ENCODE data around the gene TMCO6. TPM values are rescaled to one million over a fixed set of nuclear protein-coding genes. Genes with fewer than 3 reads are reported as not detected.
A peak's percentile ranks its signal among the peaks of the same experiment; 100 is the strongest.
"Not testable (repeated sequence)": the region's sequence is repeated elsewhere in the genome, so short reads cannot be mapped to it uniquely, and the experiment has no call there.

Gene TMCO6
- total RNA-seq, 2 experiments from 2014 or later = 39.2 to 43.7 TPM

- Mint-ChIP-seq H3K27ac (no peak overlapping the region), H3K27me3 (peaks cover 29% of the 10 kb centered on the region), H3K4me1 (peaks cover 16% of the 10 kb centered on the region), H3K36me3 (no peaks in the 10 kb centered on the region), H3K4me3 (no peak overlapping the region), H3K9me3 (peaks cover 2% of the 10 kb centered on the region)
- ATAC-seq (ENCODE audit: low read depth) (no peak), DNase-seq (no peak)
- POLR2A ChIA-PET = no interaction called here
Measured at GRCh38 chr5:140608722-140609121, 30.5 kb upstream of the TMCO6 start.

GRCh38 chr5:140609126-140609525 is 30.1 kb upstream of the TMCO6 start:
- Mint-ChIP-seq H3K27ac (no peak overlapping the region), H3K4me3 (no peak overlapping the region), H3K9me3 (peaks cover 2% of the 10 kb centered on the region), H3K4me1 (peaks cover 16% of the 10 kb centered on the region), H3K36me3 (no peaks in the 10 kb centered on the region), H3K27me3 (peaks cover 29% of the 10 kb centered on the region)
- no peak for DNase-seq
- ATAC-seq (ENCODE audit: low read depth) = no peak
- POLR2A ChIA-PET = no interaction called here

- H3K4me1 Mint-ChIP-seq = peaks cover 16% of the 10 kb centered on the region
- H3K9me3 Mint-ChIP-seq = peaks cover 2% of the 10 kb centered on the region
- peaks cover 23% of the 10 kb centered on the region for H3K27me3 Mint-ChIP-seq
- no peak for DNase-seq
- H3K36me3 Mint-ChIP-seq = no peaks in the 10 kb centered on the region
- no peak for ATAC-seq (ENCODE audit: low read depth)
- no peak overlapping the region for H3K27ac Mint-ChIP-seq
- POLR2A ChIA-PET = no interaction called here
- no peak overlapping the region for H3K4me3 Mint-ChIP-seq
Measured at GRCh38 chr5:140611020-140611521, 28.2 kb upstream of the TMCO6 start.

- Mint-ChIP-seq H3K27me3 (peaks cover 51% of the 10 kb centered on the region), H3K4me1 (no peaks in the 10 kb centered on the region), H3K4me3 (no peak overlapping the region), H3K9me3 (peaks cover 1% of the 10 kb centered on the region), H3K27ac (no peak overlapping the region), H3K36me3 (no peaks in the 10 kb centered on the region)
- POLR2A ChIA-PET = no interaction called here
- ATAC-seq (ENCODE audit: low read depth) = no peak
- DNase-seq = no peak
Measured at GRCh38 chr5:140622301-140622700, 16.9 kb upstream of the TMCO6 start.

- H3K4me3 Mint-ChIP-seq; DNase-seq; H3K27ac Mint-ChIP-seq; H3K36me3 Mint-ChIP-seq; H3K4me1 Mint-ChIP-seq; H3K9me3 Mint-ChIP-seq; POLR2A ChIA-PET; ATAC-seq (ENCODE audit: low read depth): not testable (repeated sequence)
- peaks cover 47% of the 10 kb centered on the region for H3K27me3 Mint-ChIP-seq
Measured at GRCh38 chr5:140623061-140623460, 16.2 kb upstream of the TMCO6 start.

- H3K4me3 Mint-ChIP-seq; DNase-seq; ATAC-seq (ENCODE audit: low read depth); H3K36me3 Mint-ChIP-seq; H3K27ac Mint-ChIP-seq; H3K9me3 Mint-ChIP-seq; POLR2A ChIA-PET; H3K4me1 Mint-ChIP-seq: not testable (repeated sequence)
- peaks cover 32% of the 10 kb centered on the region for H3K27me3 Mint-ChIP-seq
Measured at GRCh38 chr5:140624886-140625285, 14.4 kb upstream of the TMCO6 start.

- H3K27me3 Mint-ChIP-seq = peaks cover 22% of the 10 kb centered on the region
- ATAC-seq (ENCODE audit: low read depth) = no peak
- peaks cover 2% of the 10 kb centered on the region for H3K36me3 Mint-ChIP-seq
Measured at GRCh38 chr5:140627972-140628371, 11.3 kb upstream of the TMCO6 start.

GRCh38 chr5:140628711-140629110 is 10.5 kb upstream of the TMCO6 start:
- peaks cover 2% of the 10 kb centered on the region for H3K9me3 Mint-ChIP-seq

More at GRCh38 chr5:140627972-140628371, 11.3 kb upstream of the TMCO6 start:
- H3K27ac Mint-ChIP-seq = no peak overlapping the region
- no peak overlapping the region for H3K4me3 Mint-ChIP-seq
- H3K4me1 Mint-ChIP-seq = peaks cover 10% of the 10 kb centered on the region
- no peak for DNase-seq
- POLR2A ChIA-PET = no interaction called here
- H3K9me3 Mint-ChIP-seq = peaks cover 2% of the 10 kb centered on the region

GRCh38 chr5:140630292-140631035 is 8.8 kb upstream of the TMCO6 start:
- DNase-seq (no peak), ATAC-seq (ENCODE audit: low read depth) (no peak)
- peaks cover 24% of the 10 kb centered on the region for H3K27me3 Mint-ChIP-seq
- peaks cover 2% of the 10 kb centered on the region for H3K9me3 Mint-ChIP-seq
- POLR2A ChIA-PET = interaction anchor here (1.0 kb wide), 1 partner anchor 17 kb away, joined by 3 read pairs; the partner anchor contains the start of genes IK and NDUFA2
- no peak overlapping the region for H3K4me3 Mint-ChIP-seq
- H3K36me3 Mint-ChIP-seq = peaks cover 2% of the 10 kb centered on the region
- peaks cover 22% of the 10 kb centered on the region for H3K4me1 Mint-ChIP-seq
- H3K27ac Mint-ChIP-seq = no peak overlapping the region

More at GRCh38 chr5:140628711-140629110, 10.5 kb upstream of the TMCO6 start:
- Mint-ChIP-seq H3K4me1 (peaks cover 16% of the 10 kb centered on the region), H3K36me3 (peaks cover 2% of the 10 kb centered on the region), H3K4me3 (no peak overlapping the region), H3K27ac (no peak overlapping the region), H3K27me3 (peaks cover 21% of the 10 kb centered on the region)
- POLR2A ChIA-PET = no interaction called here
- no peak for DNase-seq
- no peak for ATAC-seq (ENCODE audit: low read depth)

GRCh38 chr5:140631036-140631417 is 8.2 kb upstream of the TMCO6 start:
- H3K27ac Mint-ChIP-seq = no peak overlapping the region
- peak overlapping the region; percentile 12 for H3K4me3 Mint-ChIP-seq
- H3K27me3 Mint-ChIP-seq = peaks cover 18% of the 10 kb centered on the region
- peaks cover 2% of the 10 kb centered on the region for H3K9me3 Mint-ChIP-seq
- ATAC-seq (ENCODE audit: low read depth) (no peak), DNase-seq (no peak)
- POLR2A ChIA-PET = interaction anchor here (0.6 to 1.0 kb wide), 2 partner anchors 17 to 61 kb away, joined by 3 read pairs; partner anchors contain the start of genes IK and NDUFA2
- H3K4me1 Mint-ChIP-seq = peaks cover 22% of the 10 kb centered on the region
- H3K36me3 Mint-ChIP-seq = peaks cover 2% of the 10 kb centered on the region

- Mint-ChIP-seq H3K27ac (no peak overlapping the region), H3K9me3 (peaks cover 2% of the 10 kb centered on the region), H3K36me3 (peaks cover 2% of the 10 kb centered on the region), H3K4me3 (peak overlapping the region; percentile 83), H3K4me1 (peaks cover 22% of the 10 kb centered on the region), H3K27me3 (peaks cover 18% of the 10 kb centered on the region)
- POLR2A ChIA-PET = interaction anchor here (0.7 to 1.8 kb wide), 6 partner anchors 16 to 257 kb away, joined by 3 to 5 read pairs (median 5); partner anchors contain the start of genes IK and SRA1
- ATAC-seq (ENCODE audit: low read depth) (peak; percentile 51), DNase-seq (no peak)
Measured at GRCh38 chr5:140631831-140632365, 7.4 kb upstream of the TMCO6 start.

GRCh38 chr5:140632366-140633020 is 6.8 kb upstream of the TMCO6 start:
- ATAC-seq (ENCODE audit: low read depth) (peak; percentile 79), DNase-seq (peak; percentile 65)
- Mint-ChIP-seq H3K4me3 (peak overlapping the region; percentile 83), H3K9me3 (peaks cover 2% of the 10 kb centered on the region), H3K27ac (peak overlapping the region; percentile 61), H3K27me3 (peaks cover 18% of the 10 kb centered on the region), H3K4me1 (peaks cover 22% of the 10 kb centered on the region), H3K36me3 (peaks cover 2% of the 10 kb centered on the region)
- POLR2A ChIA-PET = interaction anchor here (0.7 to 1.8 kb wide), 7 partner anchors 16 to 257 kb away, joined by 3 to 6 read pairs (median 5); partner anchors contain the start of genes EIF4EBP3, IK and SRA1

- peaks cover 1% of the 10 kb centered on the region for H3K9me3 Mint-ChIP-seq
- POLR2A ChIA-PET = interaction anchor here (1.2 to 2.2 kb wide), 6 partner anchors 15 to 258 kb away, joined by 5 to 8 read pairs (median 5); partner anchors contain the start of genes EIF4EBP3, IK and SRA1
- peak within 1 kb of the TSS; percentile 61 for H3K27ac Mint-ChIP-seq
- peak; percentile 17 for ATAC-seq (ENCODE audit: low read depth)
- H3K4me3 Mint-ChIP-seq = peak within 1 kb of the TSS; percentile 83
- peaks cover 1% of the 10 kb centered on the region for H3K36me3 Mint-ChIP-seq
- peaks cover 21% of the 10 kb centered on the region for H3K27me3 Mint-ChIP-seq
- H3K4me1 Mint-ChIP-seq = peaks cover 23% of the 10 kb centered on the region
- no peak for DNase-seq
Measured at GRCh38 chr5:140633021-140633471, 6.2 kb upstream of the TMCO6 start, which contains the start of gene CD14. Gene CD14, minus strand, starts transcription at chr5:140633175. Its CDS starts 104 bp downstream, at chr5:140633071.

All from activated naive CD8-positive, alpha-beta T cell treated with anti-CD3 and anti-CD28 coated beads, Interleukin-2, amount 10 ng/mL, durations not matched to agents 7 days and 5 days (primary cell).